ENCODE results near the gene GRIPAP1. TPM values are rescaled to one million over a fixed set of nuclear protein-coding genes. Genes with fewer than 3 reads are reported as not detected.
A peak's percentile ranks its signal among the peaks of the same experiment; 100 is the strongest.
"Not testable (repeated sequence)": the region's sequence is repeated elsewhere in the genome, so short reads cannot be mapped to it uniquely, and the experiment has no call there.

GRIPAP1 gene
- total RNA-seq, 1 experiment from 2014 or later: 19.9 TPM

- no peak for DNase-seq
- Histone ChIP-seq H3K27me3 (ENCODE audit: control insufficient read depth, insufficient read depth, low read length) (no peaks in the 10 kb centered on the region), H3K36me3 (replicated peaks; ENCODE audit: control insufficient read depth, insufficient read depth, low read length) (no peaks in the 10 kb centered on the region), H3K4me3 (ENCODE audit: insufficient read depth, low read depth, low read length) (no peak overlapping the region)
Observed at GRCh38 chrX:49019050-49019449, 17.0 kb upstream of the GRIPAP1 start.

DNA sequence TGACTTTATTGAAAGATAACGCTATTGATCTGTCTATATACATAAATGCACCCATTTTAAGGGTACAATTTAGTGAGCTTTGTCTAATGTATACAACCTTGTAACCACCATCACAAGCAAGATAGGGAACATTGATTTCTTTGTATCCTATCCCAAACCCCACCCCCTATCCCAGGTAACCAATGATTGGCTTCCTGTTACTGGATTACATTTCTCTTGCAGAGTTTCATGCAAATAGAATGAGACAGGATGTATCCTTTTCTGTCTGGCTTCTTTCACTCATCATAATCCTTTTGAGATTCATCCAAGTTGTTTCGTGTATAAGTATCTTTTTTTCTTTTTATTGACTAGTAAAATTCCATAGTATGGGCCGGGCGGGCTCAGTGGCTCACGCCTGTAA, 1.6 kb upstream of the GRIPAP1 start:
- Histone ChIP-seq H3K36me3 (replicated peaks; ENCODE audit: control insufficient read depth, insufficient read depth, low read length) (peaks cover 5% of the 10 kb centered on the region), H3K4me3 (ENCODE audit: insufficient read depth, low read depth, low read length) (no peak overlapping the region), H3K27me3 (ENCODE audit: control insufficient read depth, insufficient read depth, low read length) (no peaks in the 10 kb centered on the region)
- peak; percentile 65 for DNase-seq

GRCh38 chrX:49001521-49002090, 458 bp downstream of the GRIPAP1 start:
- H3K4me3 ChIP-seq (ENCODE audit: insufficient read depth, low read depth, low read length): peak overlapping the region; percentile 76
- peak; percentile 88 for DNase-seq
- H3K36me3 ChIP-seq (replicated peaks; ENCODE audit: control insufficient read depth, insufficient read depth, low read length): peaks cover 17% of the 10 kb centered on the region
- H3K27me3 ChIP-seq (ENCODE audit: control insufficient read depth, insufficient read depth, low read length): no peaks in the 10 kb centered on the region

GRCh38 chrX:49000636-49001035, 1.4 kb downstream of the GRIPAP1 start:
- no peak overlapping the region for H3K4me3 ChIP-seq (ENCODE audit: insufficient read depth, low read depth, low read length)
- no peaks in the 10 kb centered on the region for H3K27me3 ChIP-seq (ENCODE audit: control insufficient read depth, insufficient read depth, low read length)
- no peak for DNase-seq
- H3K36me3 ChIP-seq (replicated peaks; ENCODE audit: control insufficient read depth, insufficient read depth, low read length): peaks cover 17% of the 10 kb centered on the region

DNA sequence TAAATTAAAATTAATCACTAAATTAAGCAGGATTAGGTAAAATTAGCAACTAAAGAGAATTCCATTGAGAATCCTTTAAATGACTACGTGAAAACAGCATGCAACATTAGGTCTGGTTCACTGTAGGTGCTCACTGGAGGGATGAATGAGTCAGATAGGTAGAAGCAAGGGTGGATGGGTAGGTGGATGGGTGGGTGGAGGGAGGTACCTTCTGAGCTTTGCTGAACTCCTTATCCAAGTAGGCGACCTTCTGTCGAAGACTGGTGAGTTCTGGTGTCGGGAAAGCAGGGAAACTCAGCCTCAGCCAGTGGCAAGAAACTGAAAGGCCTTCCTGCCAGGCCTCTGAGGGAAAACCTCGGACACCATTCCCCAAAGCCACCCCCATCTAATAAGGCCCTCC, 3.0 kb downstream of the GRIPAP1 start:
- DNase-seq: no peak
- peaks cover 21% of the 10 kb centered on the region for H3K36me3 ChIP-seq (replicated peaks; ENCODE audit: control insufficient read depth, insufficient read depth, low read length)
- no peak overlapping the region for H3K4me3 ChIP-seq (ENCODE audit: insufficient read depth, low read depth, low read length)
- no peaks in the 10 kb centered on the region for H3K27me3 ChIP-seq (ENCODE audit: control insufficient read depth, insufficient read depth, low read length)

GRCh38 chrX:48998391-48998790, 3.7 kb downstream of the GRIPAP1 start:
- H3K27me3 ChIP-seq (ENCODE audit: control insufficient read depth, insufficient read depth, low read length): no peaks in the 10 kb centered on the region
- peaks cover 21% of the 10 kb centered on the region for H3K36me3 ChIP-seq (replicated peaks; ENCODE audit: control insufficient read depth, insufficient read depth, low read length)
- no peak overlapping the region for H3K4me3 ChIP-seq (ENCODE audit: insufficient read depth, low read depth, low read length)
- DNase-seq: no peak

DNA sequence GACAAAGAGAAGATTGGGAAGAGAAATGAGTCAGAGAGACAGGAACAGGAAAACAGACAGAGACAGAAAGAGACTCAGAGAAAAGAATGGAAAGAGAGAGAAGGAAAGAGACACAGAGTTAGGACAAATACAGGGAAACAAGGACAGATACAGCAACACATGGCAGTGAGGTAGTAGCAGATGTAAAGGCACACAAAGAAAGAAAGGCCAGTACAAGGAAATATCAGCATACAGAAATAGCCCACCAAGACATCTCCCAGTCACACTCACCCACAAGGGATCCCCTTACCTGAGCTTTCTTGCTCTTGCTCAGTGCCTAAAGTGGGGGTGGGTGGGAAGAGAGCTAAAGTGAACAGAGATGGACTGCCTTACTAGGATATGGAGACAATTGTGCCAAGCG, 4.2 kb downstream of the GRIPAP1 start:
- Histone ChIP-seq H3K36me3 (replicated peaks; ENCODE audit: control insufficient read depth, insufficient read depth, low read length) (peaks cover 25% of the 10 kb centered on the region), H3K27me3 (ENCODE audit: control insufficient read depth, insufficient read depth, low read length) (no peaks in the 10 kb centered on the region), H3K4me3 (ENCODE audit: insufficient read depth, low read depth, low read length) (no peak overlapping the region)
- no peak for DNase-seq

GRCh38 chrX:48997455-48997854, 4.6 kb downstream of the GRIPAP1 start:
- H3K27me3 ChIP-seq (ENCODE audit: control insufficient read depth, insufficient read depth, low read length): no peaks in the 10 kb centered on the region
- peaks cover 25% of the 10 kb centered on the region for H3K36me3 ChIP-seq (replicated peaks; ENCODE audit: control insufficient read depth, insufficient read depth, low read length)
- no peak for DNase-seq
- H3K4me3 ChIP-seq (ENCODE audit: insufficient read depth, low read depth, low read length): no peak overlapping the region

GRCh38 chrX:48996969-48997368, 5.1 kb downstream of the GRIPAP1 start:
- H3K36me3 ChIP-seq (replicated peaks; ENCODE audit: control insufficient read depth, insufficient read depth, low read length): peaks cover 25% of the 10 kb centered on the region
- H3K4me3 ChIP-seq (ENCODE audit: insufficient read depth, low read depth, low read length): no peak overlapping the region
- H3K27me3 ChIP-seq (ENCODE audit: control insufficient read depth, insufficient read depth, low read length): no peaks in the 10 kb centered on the region
- peak; percentile 79 for DNase-seq

DNA sequence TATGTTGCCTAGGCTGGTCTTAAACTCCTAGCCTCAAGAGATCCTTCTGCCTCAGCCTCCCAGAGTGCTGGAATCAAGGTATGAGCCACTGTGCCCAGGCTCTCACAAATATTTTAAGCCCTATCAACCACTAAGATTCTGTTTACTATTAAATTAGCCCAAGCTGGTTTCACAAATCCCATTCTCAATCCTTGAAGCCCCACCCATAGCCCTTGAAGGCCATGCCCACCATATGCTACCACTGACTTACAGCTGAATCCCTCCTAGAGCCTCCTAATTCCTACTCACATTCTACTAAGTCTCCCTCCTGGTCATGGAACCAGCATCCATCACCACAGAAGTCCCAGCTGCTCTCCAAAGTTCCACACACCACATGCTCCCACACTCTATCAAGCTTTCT, 9.7 kb downstream of the GRIPAP1 start:
- Histone ChIP-seq H3K36me3 (replicated peaks; ENCODE audit: control insufficient read depth, insufficient read depth, low read length) (peaks cover 30% of the 10 kb centered on the region), H3K27me3 (ENCODE audit: control insufficient read depth, insufficient read depth, low read length) (no peaks in the 10 kb centered on the region), H3K4me3 (ENCODE audit: insufficient read depth, low read depth, low read length) (no peak overlapping the region)
- DNase-seq: no peak

DNA sequence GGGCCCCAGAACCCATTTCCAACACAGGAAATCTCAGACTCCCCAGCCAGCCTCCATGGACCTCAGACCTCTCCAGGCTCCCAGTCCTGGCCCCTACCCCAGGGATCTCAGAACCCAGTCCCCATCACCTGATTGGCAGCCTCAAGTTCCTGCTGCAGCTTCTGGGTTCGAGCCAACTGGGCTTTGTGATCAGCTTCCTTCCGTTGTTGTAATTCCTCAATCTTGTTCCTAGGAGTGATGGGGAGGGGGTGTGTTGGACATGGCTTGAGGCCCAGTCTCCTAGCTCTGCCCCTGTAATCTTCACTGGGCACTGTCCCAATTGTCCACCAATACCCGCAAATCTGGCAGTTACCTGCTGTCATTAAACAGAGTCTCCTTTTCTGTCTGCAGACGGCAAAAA, 12.6 kb downstream of the GRIPAP1 start:
- peaks cover 22% of the 10 kb centered on the region for H3K36me3 ChIP-seq (replicated peaks; ENCODE audit: control insufficient read depth, insufficient read depth, low read length)
- DNase-seq: no peak
- no peak overlapping the region for H3K4me3 ChIP-seq (ENCODE audit: insufficient read depth, low read depth, low read length)
- no peaks in the 10 kb centered on the region for H3K27me3 ChIP-seq (ENCODE audit: control insufficient read depth, insufficient read depth, low read length)

DNA sequence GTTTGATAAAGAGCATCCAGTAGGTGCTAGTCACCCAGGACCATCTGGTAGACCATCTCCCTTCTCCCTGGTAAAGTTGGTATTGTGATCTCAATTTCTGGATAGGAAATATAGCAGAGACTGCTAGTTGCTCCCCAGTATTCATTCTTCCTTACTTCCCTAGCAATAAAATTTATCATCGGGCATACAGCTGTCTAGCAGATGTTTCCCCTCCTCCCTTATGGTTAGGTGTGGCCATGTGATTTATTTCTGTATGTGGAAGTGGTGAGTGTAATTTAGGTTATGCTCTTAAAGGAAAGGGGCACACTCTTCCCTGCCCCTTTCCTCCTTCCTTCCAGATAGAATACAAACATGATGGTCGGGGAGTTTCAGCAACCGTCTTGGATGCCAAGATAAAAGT, 18.2 kb downstream of the GRIPAP1 start:
- Histone ChIP-seq H3K4me3 (ENCODE audit: insufficient read depth, low read depth, low read length) (no peak overlapping the region), H3K36me3 (replicated peaks; ENCODE audit: control insufficient read depth, insufficient read depth, low read length) (peaks cover 32% of the 10 kb centered on the region), H3K27me3 (ENCODE audit: control insufficient read depth, insufficient read depth, low read length) (no peaks in the 10 kb centered on the region)
- DNase-seq: no peak

- Histone ChIP-seq H3K36me3 (replicated peaks; ENCODE audit: control insufficient read depth, insufficient read depth, low read length) (peaks cover 29% of the 10 kb centered on the region), H3K4me3 (ENCODE audit: insufficient read depth, low read depth, low read length) (no peak overlapping the region), H3K27me3 (ENCODE audit: control insufficient read depth, insufficient read depth, low read length) (no peaks in the 10 kb centered on the region)
- no peak for DNase-seq
Observed at GRCh38 chrX:48983081-48983480, 19.0 kb downstream of the GRIPAP1 start.

- Histone ChIP-seq H3K27me3 (ENCODE audit: control insufficient read depth, insufficient read depth, low read length) (no peaks in the 10 kb centered on the region), H3K36me3 (replicated peaks; ENCODE audit: control insufficient read depth, insufficient read depth, low read length) (peaks cover 33% of the 10 kb centered on the region), H3K4me3 (ENCODE audit: insufficient read depth, low read depth, low read length) (no peak overlapping the region)
- no peak for DNase-seq
Observed at GRCh38 chrX:48981178-48981577, 20.9 kb downstream of the GRIPAP1 start.

DNA sequence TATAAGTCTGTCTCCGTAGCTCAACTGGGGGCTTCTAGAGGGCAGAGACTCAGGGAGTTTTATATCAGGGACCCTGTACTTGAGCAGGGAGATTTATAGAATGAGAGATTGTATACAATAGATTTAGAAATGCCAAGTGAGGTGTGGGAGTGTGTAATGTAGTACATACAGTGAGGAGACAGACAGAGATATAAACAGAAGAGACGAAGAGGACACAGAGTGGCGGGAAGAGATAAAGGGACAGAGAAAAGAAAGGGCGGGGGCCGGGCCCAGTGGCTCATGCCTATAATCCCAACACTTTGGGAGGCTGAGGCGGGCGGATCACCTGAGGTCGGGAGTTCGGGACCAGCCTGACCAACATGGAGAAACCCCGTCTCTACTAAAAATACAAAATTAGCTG, 21.7 kb downstream of the GRIPAP1 start:
- H3K36me3 ChIP-seq (replicated peaks; ENCODE audit: control insufficient read depth, insufficient read depth, low read length): peaks cover 35% of the 10 kb centered on the region

DNA sequence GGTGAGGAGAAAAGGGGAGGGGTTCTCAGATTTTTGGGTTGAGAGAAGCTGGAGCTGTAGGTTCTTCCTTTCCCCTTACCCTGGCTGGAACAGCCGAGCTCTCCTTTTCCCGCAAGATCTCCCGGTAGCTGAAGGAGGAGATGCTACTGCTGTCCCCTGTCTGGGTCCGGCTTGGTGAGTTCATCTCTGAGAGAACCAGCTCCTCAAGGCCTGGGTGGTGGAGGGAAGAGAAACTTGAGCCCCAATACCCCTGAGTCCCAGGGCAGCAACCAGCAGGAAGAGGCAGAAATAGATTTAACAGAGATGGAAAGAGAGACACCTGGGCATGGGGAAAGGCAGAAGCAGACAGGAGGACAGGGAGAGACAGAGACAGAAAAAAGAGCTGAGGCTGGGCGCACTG, 23.8 kb downstream of the GRIPAP1 start:
- Histone ChIP-seq H3K27me3 (ENCODE audit: control insufficient read depth, insufficient read depth, low read length) (no peaks in the 10 kb centered on the region), H3K36me3 (replicated peaks; ENCODE audit: control insufficient read depth, insufficient read depth, low read length) (peaks cover 33% of the 10 kb centered on the region), H3K4me3 (ENCODE audit: insufficient read depth, low read depth, low read length) (no peak overlapping the region)
- no peak for DNase-seq

More for the DNA sequence above, 21.7 kb downstream of the GRIPAP1 start:
- H3K4me3 ChIP-seq (ENCODE audit: insufficient read depth, low read depth, low read length); DNase-seq; H3K27me3 ChIP-seq (ENCODE audit: control insufficient read depth, insufficient read depth, low read length): not testable (repeated sequence)

All from H7 (cell line).